Panc1 (cell line): Measurements from ENCODE around the gene NT5C1A. TPM values are rescaled to one million over a fixed set of nuclear protein-coding genes. Genes with fewer than 3 reads are reported as not detected.

Source experiments
- ATAC-seq: fragments of 200-7000 bp; cut with Tn5 transposase; 2 replicates; pipeline ENCODE4 v1.9.1; 2020; ENCODE audit warnings: mild to moderate bottlenecking, moderate library complexity
- BruUV-seq: library from RNA; stranded (reverse); fragments of 400-500 nt; replicated peaks from 2 replicates; lab custom pipeline; 2021; lab: Mats Ljungman, UMichigan
- CTCF ChIA-PET: fragments of 300-600 bp; sonication (Branson Sonifier 250); formaldehyde crosslinking; loops from one replicate; lab custom pipeline; 2022; ENCODE audit warnings: antibody characterized with exemption; lab: Charles Lee
- POLR2A ChIA-PET: fragments of 300-600 bp; sonication (Branson Sonifier 250); formaldehyde crosslinking; loops from one replicate; lab custom pipeline; 2022; ENCODE audit warnings: antibody characterized with exemption; lab: Charles Lee
- DNase-seq: peaks from one replicate; pipeline ENCODE4 v3.0.0-alpha.2; 2010; ENCODE audit warnings: low read depth, low spot score
- H3K27ac ChIP-seq: 2 replicates; pipeline ENCODE4 v1.5.1; 2011; ENCODE audit warnings: mild to moderate bottlenecking, low read length, inconsistent platforms
- H3K27me3 ChIP-seq: fragments of 200-500 bp; sonication (Bioruptor generic); 2 replicates; pipeline ENCODE4 v1.6.0; 2014; ENCODE audit warnings: low read length, inconsistent platforms; ENCODE audit not compliant: control insufficient read depth, insufficient read depth
- H3K36me3 ChIP-seq: fragments of 200-500 bp; sonication (Bioruptor generic); 2 replicates; pipeline ENCODE4 v1.5.1; 2014; ENCODE audit warnings: inconsistent platforms, mild to moderate bottlenecking, low read length, moderate library complexity; ENCODE audit not compliant: control insufficient read depth, insufficient read depth
- H3K4me1 ChIP-seq: 2 replicates; pipeline ENCODE4 v1.5.1; 2011; ENCODE audit warnings: inconsistent platforms, mild to moderate bottlenecking, low read length, moderate library complexity; ENCODE audit not compliant: control insufficient read depth, insufficient read depth
- H3K4me3 ChIP-seq, 2 experiments: 2 replicates each; pipeline ENCODE4 v1.5.1; 2011 to 2012; ENCODE audit warnings: low read depth in 2 of 2, low read length in 2 of 2, mild to moderate bottlenecking in 2 of 2, inconsistent platforms in 1 of 2, moderate library complexity in 1 of 2
- H3K9me3 ChIP-seq: fragments of 200-500 bp; sonication (Bioruptor generic); 2 replicates; pipeline ENCODE4 v1.5.1; 2014; ENCODE audit warnings: low read depth, mild to moderate bottlenecking, inconsistent platforms, low read length, moderate library complexity; ENCODE audit not compliant: control insufficient read depth, insufficient read depth
- CTCF ChIP-seq: fragments of 450-650 bp; IDR thresholded peaks from 2 replicates; pipeline ENCODE4 v1.5.1; 2017; ENCODE audit warnings: mild to moderate bottlenecking
- POLR2AphosphoS5 ChIP-seq: IDR thresholded peaks from 2 replicates; pipeline ENCODE4 v1.6.1; 2012; ENCODE audit warnings: mild to moderate bottlenecking, low read depth, low read length, moderate library complexity
- REST ChIP-seq, 2 experiments: IDR thresholded peaks; 2 replicates each; pipeline ENCODE4 v1.6.1; 2011 to 2012; ENCODE audit warnings: low read depth in 2 of 2, control low read depth in 1 of 2, low read length in 1 of 2, mild to moderate bottlenecking in 1 of 2, moderate library complexity in 1 of 2; ENCODE audit not compliant: insufficient read depth in 1 of 2
- SIN3A ChIP-seq: IDR thresholded peaks from 2 replicates; pipeline ENCODE4 v1.6.1; 2012; ENCODE audit warnings: low read depth, mild to moderate bottlenecking, low read length, moderate library complexity, borderline replicate concordance; ENCODE audit not compliant: insufficient read depth
- TCF7L2 ChIP-seq: IDR thresholded peaks from 2 replicates; pipeline ENCODE4 v1.6.1; 2011; ENCODE audit warnings: mild to moderate bottlenecking, low read depth, low read length, inconsistent platforms
- in situ Hi-C: cut with HindIII; loops from 2 replicates; pipeline ENCODE4 v1.10.0; 2016; ENCODE audit warnings: low sequenced_read_pairs, low pct_unique_long_range_greater_than_20kb
- intact Hi-C: fragments of 100-400 bp; cut with micrococcal nuclease; formaldehyde crosslinking; loops from one replicate; pipeline ENCODE4 v1.10.0; 2022; ENCODE audit not compliant: unreplicated experiment
- total RNA-seq: library from RNA; stranded (reverse); gene quantifications from one replicate; pipeline ENCODE4 v1.2.1, GENCODE V29; 2021; ENCODE audit not compliant: unreplicated experiment

The NT5C1A gene
- total RNA-seq, 1 experiment from 2014 or later, result not detected

GRCh38 chr1:39690794-39691382, 19.0 kb upstream of the NT5C1A start:
- Histone ChIP-seq H3K9me3 (no peaks in the 10 kb centered on the region), H3K4me3 (peak overlapping the region; percentile 33 to 46), H3K4me1 (peaks cover 3% of the 10 kb centered on the region; the same call in 1 of the 2 replicates), H3K36me3 (no peaks in the 10 kb centered on the region), H3K27me3 (peaks cover 14% of the 10 kb centered on the region), H3K27ac (no peak overlapping the region)
- TF ChIP-seq CTCF (no peak), SIN3A (no peak), TCF7L2 (no peak), REST (IDR thresholded peaks at IDR 0.05; ENCODE audit: insufficient read depth in 1 of 2, low read depth in 2 of 2, low read length in 1 of 2) (no peak), POLR2AphosphoS5 (no peak)
- intact Hi-C loops, result no loop called here
- POLR2A ChIA-PET, result interaction anchor here (0.6 kb wide), 1 partner anchor 46 kb away, joined by 4 read pairs; no protein-coding TSS in a partner anchor
- BruUV-seq, result no TSS peak
- DNase-seq, result no peak
- peak; percentile 43 for ATAC-seq
- CTCF ChIA-PET, result interaction anchor here (0.6 kb wide), 1 partner anchor 79 kb away, joined by 3 read pairs; no protein-coding TSS in a partner anchor
- in situ Hi-C loops, result no loop called here

GRCh38 chr1:39690225-39690624, 18.3 kb upstream of the NT5C1A start:
- BruUV-seq, result no TSS peak
- ChIA-PET POLR2A (no interaction called here), CTCF (no interaction called here)
- Histone ChIP-seq H3K4me1 (peaks cover 3% of the 10 kb centered on the region; the same call in 1 of the 2 replicates), H3K4me3 (no peak overlapping the region), H3K27ac (no peak overlapping the region), H3K36me3 (no peaks in the 10 kb centered on the region), H3K27me3 (peaks cover 14% of the 10 kb centered on the region), H3K9me3 (no peaks in the 10 kb centered on the region)
- ATAC-seq, result no peak
- in situ Hi-C loops, result no loop called here
- TF ChIP-seq REST (IDR thresholded peaks at IDR 0.05; ENCODE audit: insufficient read depth in 1 of 2, low read depth in 2 of 2, low read length in 1 of 2) (no peak), CTCF (no peak), POLR2AphosphoS5 (no peak), TCF7L2 (no peak), SIN3A (no peak)
- intact Hi-C loops, result no loop called here
- no peak for DNase-seq
